PC-9 (cell line): ENCODE results near the gene GSE1. TPM values are rescaled to one million over a fixed set of nuclear protein-coding genes. Genes with fewer than 3 reads are reported as not detected.

Experiments
- BruUV-seq: library from RNA; stranded (reverse); fragments of 400-500 nt; replicated peaks from 2 replicates; lab custom pipeline; 2021; lab: Mats Ljungman, UMichigan
- CTCF ChIA-PET: fragments of 300-600 bp; sonication (Branson Sonifier 250); formaldehyde crosslinking; loops from one replicate; lab custom pipeline; 2022; ENCODE audit warnings: antibody characterized with exemption; lab: Charles Lee
- POLR2A ChIA-PET: fragments of 300-600 bp; sonication (Branson Sonifier 250); formaldehyde crosslinking; loops from one replicate; lab custom pipeline; 2022; ENCODE audit warnings: antibody characterized with exemption; ENCODE audit not compliant: unreplicated experiment; lab: Charles Lee
- DNase-seq, 2 experiments: peaks; one replicate each; pipeline versions ENCODE4 v3.0.0 to v3.0.0-alpha.2; 2015 to 2022; ENCODE audit warnings: mixed read lengths in 1 of 2
- H2AFZ ChIP-seq: fragments of 200-600 bp; sonication (generic); 2 replicates; pipeline ENCODE4 v1.8.1; 2017; ENCODE audit warnings: antibody characterized with exemption
- H3F3A ChIP-seq: fragments of 200-600 bp; sonication (generic); 2 replicates; pipeline ENCODE4 v1.8.1; 2017; ENCODE audit warnings: antibody characterized with exemption, mild to moderate bottlenecking, low read depth; ENCODE audit not compliant: insufficient read depth
- H3K27ac ChIP-seq: fragments of 200-600 bp; sonication (generic); 2 replicates; pipeline ENCODE4 v1.6.1; 2016; ENCODE audit warnings: mixed run types
- H3K27me3 ChIP-seq: fragments of 200-600 bp; sonication (generic); 2 replicates; pipeline ENCODE4 v1.6.1; 2016; ENCODE audit warnings: low read depth, mixed run types; ENCODE audit not compliant: insufficient read depth
- H3K36me3 ChIP-seq: fragments of 200-600 bp; sonication (generic); 2 replicates; pipeline ENCODE4 v1.6.1; 2016; ENCODE audit warnings: low read depth, mixed run types
- H3K4me1 ChIP-seq: fragments of 200-600 bp; sonication (generic); replicated peaks from 2 replicates; pipeline ENCODE4 v1.6.1; 2016; ENCODE audit warnings: mixed run types; ENCODE audit not compliant: insufficient read depth
- H3K4me2 ChIP-seq: fragments of 200-600 bp; sonication (generic); 2 replicates; pipeline ENCODE4 v1.6.1; 2017; ENCODE audit warnings: mixed run types
- H3K4me3 ChIP-seq: fragments of 200-600 bp; sonication (generic); 2 replicates; pipeline ENCODE4 v1.6.1; 2016; ENCODE audit warnings: mixed run types
- H3K79me2 ChIP-seq: fragments of 200-600 bp; sonication (generic); 2 replicates; pipeline ENCODE4 v1.6.1; 2017; ENCODE audit warnings: low read depth, mixed run types
- H3K9me2 ChIP-seq: fragments of 200-600 bp; sonication (generic); 2 replicates; pipeline ENCODE4 v1.8.1; 2017; ENCODE audit warnings: mild to moderate bottlenecking; ENCODE audit not compliant: insufficient read depth
- H3K9me3 ChIP-seq: fragments of 200-600 bp; sonication (generic); 2 replicates; pipeline ENCODE4 v1.8.1; 2016; ENCODE audit warnings: low read depth; ENCODE audit not compliant: insufficient read depth
- H4K20me1 ChIP-seq: fragments of 200-600 bp; sonication (generic); 2 replicates; pipeline ENCODE4 v1.8.1; 2017; ENCODE audit not compliant: insufficient read depth
- CTCF ChIP-seq: fragments of 200-600 bp; sonication (generic); conservative IDR thresholded peaks from 2 replicates; pipeline ENCODE4 v1.6.1; 2017; ENCODE audit warnings: mixed run types, antibody characterized with exemption, mild to moderate bottlenecking, moderate library complexity
- EZH2 ChIP-seq: fragments of 200-600 bp; sonication (generic); IDR thresholded peaks from 2 replicates; pipeline ENCODE4 v1.8.0; 2017; ENCODE audit warnings: antibody characterized with exemption, low read depth
- intact Hi-C: fragments of 100-400 bp; cut with micrococcal nuclease; formaldehyde crosslinking; loops from one replicate; pipeline ENCODE4 v1.10.0; 2022; ENCODE audit not compliant: unreplicated experiment
- total RNA-seq: library from RNA; stranded (reverse); gene quantifications from 2 replicates; pipeline ENCODE4 v1.2.3, GENCODE V29; 2021

Gene GSE1
- total RNA-seq, 1 experiment from 2014 or later: 83.5 TPM

- Histone ChIP-seq H3K9me2 (no peaks in the 10 kb centered on the region), H4K20me1 (peaks cover 42% of the 10 kb centered on the region), H3F3A (peaks cover 30% of the 10 kb centered on the region; the same call in 1 of the 2 replicates), H3K79me2 (no peaks in the 10 kb centered on the region), H3K4me2 (no peak overlapping the region), H2AFZ (no peak overlapping the region), H3K36me3 (0 out of 2 replicates have a peak, but pooled peaks cover 15% of the 10 kb centered on the region), H3K27me3 (no peaks in the 10 kb centered on the region), H3K4me1 (no peaks in the 10 kb centered on the region), H3K27ac (no peak overlapping the region), H3K9me3 (no peaks in the 10 kb centered on the region), H3K4me3 (no peak overlapping the region)
- no peak for TF ChIP-seq EZH2
- TF ChIP-seq CTCF: no peak
- BruUV-seq: no TSS peak
- CTCF ChIA-PET: no interaction called here
- intact Hi-C loops: no loop called here
- POLR2A ChIA-PET: no interaction called here
- DNase-seq: no peak
Measured at GRCh38 chr16:85662976-85663830, 50.1 kb downstream of the GSE1 start.

- no peak overlapping the region for H3K4me3 ChIP-seq
- peaks cover 15% of the 10 kb centered on the region; the same call in 1 of the 2 replicates for H3K36me3 ChIP-seq
- H4K20me1 ChIP-seq: peaks cover 40% of the 10 kb centered on the region
- DNase-seq: no peak
- TF ChIP-seq CTCF (no peak), EZH2 (no peak)
- ChIA-PET POLR2A (no interaction called here), CTCF (no interaction called here)
- BruUV-seq: no TSS peak
- no peaks in the 10 kb centered on the region for H3K79me2 ChIP-seq
- H3K9me3 ChIP-seq: no peaks in the 10 kb centered on the region
- no peaks in the 10 kb centered on the region for H3K9me2 ChIP-seq
- intact Hi-C loops: no loop called here
- no peak overlapping the region for H3K4me2 ChIP-seq
- H3F3A ChIP-seq: peaks cover 28% of the 10 kb centered on the region; the same call in 1 of the 2 replicates
- no peak overlapping the region for H2AFZ ChIP-seq
- no peak overlapping the region for H3K27ac ChIP-seq
- H3K27me3 ChIP-seq: no peaks in the 10 kb centered on the region
- H3K4me1 ChIP-seq: no peaks in the 10 kb centered on the region
Measured at GRCh38 chr16:85663891-85664321, 50.8 kb downstream of the GSE1 start.

DNA sequence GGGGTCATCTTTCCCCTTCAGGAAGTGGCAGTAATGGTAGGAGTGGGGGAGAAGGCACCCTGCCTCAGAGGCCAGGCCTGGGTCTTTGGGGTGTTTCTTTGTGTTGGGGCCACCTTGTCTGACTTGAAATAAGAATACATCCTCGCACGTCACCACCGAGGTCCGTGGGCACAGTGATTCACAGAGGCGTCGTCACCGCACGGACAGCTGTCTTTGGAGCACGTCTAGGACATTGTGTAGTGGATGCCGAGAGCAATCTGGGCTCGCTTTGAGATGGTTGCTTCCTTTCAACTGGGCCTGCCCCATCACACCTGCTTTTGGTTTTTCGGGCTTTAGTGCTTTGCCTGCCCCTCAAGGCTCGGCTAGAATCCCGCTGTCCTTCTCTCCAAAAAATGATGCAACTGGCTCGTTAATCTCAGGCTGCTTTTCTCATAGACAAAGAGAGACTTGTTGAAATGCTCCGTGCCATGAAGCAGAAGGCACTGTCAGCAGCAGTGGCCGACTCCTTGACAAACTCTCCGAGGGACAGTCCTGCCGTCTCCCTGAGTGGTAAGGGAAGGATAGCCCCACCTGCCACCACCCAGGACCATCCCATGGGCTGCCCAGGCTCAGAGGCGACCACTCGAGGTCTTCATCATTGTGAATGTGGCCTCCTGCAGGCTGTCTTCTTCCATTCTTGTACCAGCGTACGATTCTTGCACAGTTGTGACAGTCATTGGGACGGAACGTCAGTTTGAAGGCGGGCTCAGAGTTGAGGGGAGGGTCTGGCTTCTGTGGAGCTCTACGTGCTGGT lies 51.7 kb downstream of the GSE1 start:
- H3K4me2 ChIP-seq: no peak overlapping the region
- no peaks in the 10 kb centered on the region for H3K79me2 ChIP-seq
- H3F3A ChIP-seq: peaks cover 27% of the 10 kb centered on the region; the same call in 1 of the 2 replicates
- H3K27ac ChIP-seq: no peak overlapping the region
- ChIA-PET CTCF (no interaction called here), POLR2A (no interaction called here)
- H4K20me1 ChIP-seq: peaks cover 42% of the 10 kb centered on the region
- TF ChIP-seq CTCF: no peak
- intact Hi-C loops: no loop called here
- no TSS peak for BruUV-seq
- H2AFZ ChIP-seq: no peak overlapping the region
- no peaks in the 10 kb centered on the region for H3K27me3 ChIP-seq
- no peaks in the 10 kb centered on the region for H3K4me1 ChIP-seq
- no peak overlapping the region for H3K4me3 ChIP-seq
- no peaks in the 10 kb centered on the region for H3K9me3 ChIP-seq
- no peaks in the 10 kb centered on the region for H3K9me2 ChIP-seq
- no peak for DNase-seq
- H3K36me3 ChIP-seq: peaks cover 15% of the 10 kb centered on the region; the same call in 1 of the 2 replicates
